Lung (tissue), 12 donors: ENCODE data around the gene ZFHX2. TPM values are rescaled to one million over a fixed set of nuclear protein-coding genes. Genes with fewer than 3 reads are reported as not detected.

Experiments used
- ATAC-seq: fragments of 200-7000 bp; cut with Tn5 transposase; one replicate; pipeline ENCODE4 v1.9.1; 2020; ENCODE audit warnings: moderate number of reproducible peaks; ENCODE audit not compliant: insufficient read depth, low FRiP score
- DNase-seq, 3 donors: peaks; one replicate each; pipeline ENCODE4 v3.0.0-alpha.2; 2013 to 2017
- H3K27ac ChIP-seq, 2 donors: one replicate each; pipeline ENCODE4 v1.5.1; 2013; ENCODE audit warnings: mild to moderate bottlenecking in 2 of 2, moderate library complexity in 2 of 2, control low read depth in 1 of 2, inconsistent platforms in 1 of 2, low read depth in 1 of 2, low read length in 1 of 2
- H3K27me3 ChIP-seq, 3 donors: one replicate each; pipeline ENCODE4 v1.5.1; 2013; ENCODE audit warnings: low read length in 2 of 3; ENCODE audit not compliant: control insufficient read depth in 3 of 3, insufficient read depth in 3 of 3
- H3K36me3 ChIP-seq, 4 donors: one replicate each; pipeline ENCODE4 v1.5.1; 2013; ENCODE audit warnings: low read length in 4 of 4, mild to moderate bottlenecking in 1 of 4, moderate library complexity in 1 of 4; ENCODE audit not compliant: control insufficient read depth in 4 of 4, insufficient read depth in 4 of 4
- H3K4me1 ChIP-seq, 5 donors: one replicate each; pipeline ENCODE4 v1.5.1; 2013; ENCODE audit warnings: low read length in 5 of 5, mild to moderate bottlenecking in 2 of 5, moderate library complexity in 1 of 5; ENCODE audit not compliant: control insufficient read depth in 5 of 5, insufficient read depth in 5 of 5
- H3K4me3 ChIP-seq: one replicate; pipeline ENCODE4 v1.5.1; 2013; ENCODE audit warnings: mild to moderate bottlenecking, control low read depth, moderate library complexity
- H3K9ac ChIP-seq, 2 donors: one replicate each; pipeline ENCODE4 v1.5.1; 2013; ENCODE audit warnings: low read length in 2 of 2, control low read depth in 1 of 2; ENCODE audit not compliant: insufficient read depth in 1 of 2
- H3K9me3 ChIP-seq, 4 donors: one replicate each; pipeline ENCODE4 v1.5.1; 2013; ENCODE audit warnings: low read length in 3 of 4, mild to moderate bottlenecking in 1 of 4, moderate library complexity in 1 of 4; ENCODE audit not compliant: control insufficient read depth in 4 of 4, insufficient read depth in 3 of 4
- CTCF ChIP-seq: IDR thresholded peaks from 2 replicates; pipeline ENCODE4 v1.5.1; 2012; ENCODE audit warnings: mild to moderate bottlenecking; ENCODE audit errors: control extremely low read depth, extremely low read depth
- WGBS, 2 donors: extraction: QIAGEN DNeasy Blood & Tissue Kit; methylation state at CpG; one replicate each; pipeline ENCODE4 v1.1.7; 2013; 5-methylcytosine and 5-hydroxymethylcytosine counted together
- polyA plus RNA-seq, 2 donors: library from polyadenylated mRNA; stranded (reverse); fragments of 200-250 nt; gene quantifications; one replicate each; pipeline ENCODE4 v1.2.1, GENCODE V29; 2013
- total RNA-seq, 2 donors: library from RNA; depleted of rRNA in 1 of 2; stranded (reverse); fragments of >200 nt in 1 of 2; gene quantifications; one replicate each; pipeline ENCODE4 v1.2.1, GENCODE V29; 2014 to 2021
- donor health status: control.
- donor health status: control.
- donor health status: Bipolar disorder and iron deficiency.
- donor health status: healthy.
- donor health status: DM: yes; HTN: yes; CAD: no.

Gene ZFHX2
- total and polyA plus RNA-seq, 4 donors, result 0.50 to 4.5 (median 0.75) TPM

DNA sequence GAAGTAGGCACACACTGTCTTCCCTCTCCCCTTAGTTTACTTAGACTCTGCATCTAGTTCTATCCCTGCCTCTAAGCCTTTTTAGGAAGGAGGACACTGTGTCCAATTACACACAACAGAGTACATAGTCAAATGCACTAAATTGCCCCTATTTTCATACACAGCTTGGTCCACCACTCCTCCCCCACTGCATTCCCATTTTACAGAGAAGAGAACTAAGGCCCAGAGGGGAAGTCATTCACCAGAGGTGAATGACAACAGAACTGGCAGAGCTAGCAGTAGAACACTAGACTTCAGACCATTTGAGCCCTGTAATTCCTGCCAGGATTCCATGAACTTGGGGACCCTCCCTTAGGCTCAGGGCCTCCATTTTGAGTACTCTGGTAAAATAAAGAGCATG lies 28.2 kb upstream of the ZFHX2 start:
- ATAC-seq, result no peak
- Histone ChIP-seq H3K4me3 (no peak overlapping the region), H3K4me1 (peaks cover 0 to 13% (median 0%) of the 10 kb centered on the region in 5 donors), H3K27me3 (peaks cover 5 to 47% (median 29%) of the 10 kb centered on the region in 3 donors), H3K27ac (no peak overlapping the region), H3K36me3 (no peaks in the 10 kb centered on the region), H3K9ac (no peak overlapping the region), H3K9me3 (no peaks in the 10 kb centered on the region)
- DNase-seq, result no peak
- TF ChIP-seq CTCF, result no peak

DNA sequence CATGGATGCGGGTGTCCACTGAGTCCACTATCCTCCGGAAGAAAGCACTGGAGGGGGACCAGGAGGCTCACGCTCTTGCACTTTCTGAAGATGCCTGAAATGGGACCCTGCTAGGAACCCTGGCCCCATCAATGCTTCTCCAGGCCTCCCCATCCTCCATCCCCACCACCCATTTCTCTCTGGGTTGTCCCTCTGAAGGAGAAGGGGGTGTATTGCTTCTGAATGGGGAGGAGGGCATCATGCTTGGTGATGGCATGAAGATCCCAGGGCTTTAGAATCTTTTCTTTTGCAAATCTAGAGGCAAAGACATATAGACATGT lies 27.7 kb upstream of the ZFHX2 start:
- Histone ChIP-seq H3K27me3 (peaks cover 5 to 52% (median 34%) of the 10 kb centered on the region in 3 donors), H3K4me1 (peaks cover 0 to 13% (median 0%) of the 10 kb centered on the region in 5 donors), H3K36me3 (no peaks in the 10 kb centered on the region), H3K9ac (no peak overlapping the region), H3K9me3 (no peaks in the 10 kb centered on the region), H3K27ac (no peak overlapping the region), H3K4me3 (no peak overlapping the region)
- TF ChIP-seq CTCF, result no peak
- ATAC-seq (no peak), DNase-seq (no peak)
- WGBS, 2 donors, result 61 to 80% methylated on average over 3 of the region's 3 CpGs

DNA sequence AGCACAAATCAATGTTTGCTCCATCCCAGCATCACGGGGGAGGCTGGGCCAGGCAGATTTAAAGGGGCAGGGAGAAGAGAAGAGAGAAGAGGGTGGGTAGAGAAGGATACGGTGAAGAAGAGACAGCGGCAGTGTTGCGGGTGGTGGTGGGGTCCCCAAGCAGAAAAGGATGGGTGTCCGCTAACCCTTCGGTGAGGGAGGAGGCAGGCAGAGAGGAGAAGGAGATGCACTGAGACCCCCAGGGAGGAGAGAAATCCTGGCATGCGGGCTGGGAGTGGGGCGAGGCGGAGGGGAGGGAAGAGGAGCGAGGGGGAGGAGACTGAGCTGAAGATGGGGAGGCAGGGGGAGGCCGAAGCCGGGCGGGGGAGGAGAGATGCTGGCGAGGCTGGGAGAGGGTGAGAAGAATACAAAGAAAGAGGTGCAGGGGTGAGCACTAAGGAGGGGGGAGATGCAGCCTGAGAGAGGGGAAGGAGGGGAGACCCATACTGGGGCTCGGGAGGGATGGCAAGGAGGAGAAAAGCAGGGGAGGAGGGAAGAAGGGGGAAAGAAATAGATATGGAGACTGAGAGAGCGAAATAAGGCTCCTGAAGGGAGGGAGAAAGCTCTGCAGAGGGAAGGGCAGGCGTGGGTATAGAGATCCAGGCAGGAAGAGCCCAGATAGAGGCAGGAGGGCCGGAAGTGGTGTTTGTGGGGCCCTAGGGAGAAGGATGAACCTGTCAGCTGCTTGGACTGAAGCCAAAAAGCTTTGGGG lies 27.2 kb upstream of the ZFHX2 start, which contains the start of gene JPH4:
JPH4 (minus strand) TSS at position 231 of the 751 bp plus-strand sequence. CDS start 1,337 bp downstream, outside the sequence.
- no peak for ATAC-seq
- no peak for TF ChIP-seq CTCF

More for the DNA sequence above, 27.2 kb upstream of the ZFHX2 start, which contains the start of gene JPH4:
- Histone ChIP-seq H3K36me3 (no peaks in the 10 kb centered on the region), H3K4me1 (peaks cover 0 to 13% (median 0%) of the 10 kb centered on the region in 5 donors), H3K9me3 (no peaks in the 10 kb centered on the region), H3K4me3 (no peak within 1 kb of the TSS), H3K27me3 (peaks cover 5 to 55% (median 34%) of the 10 kb centered on the region in 3 donors), H3K9ac (no peak within 1 kb of the TSS), H3K27ac (no peak within 1 kb of the TSS)
- 21 to 26% methylated on average over 18 of the region's 18 CpGs for WGBS, 2 donors
- no peak for DNase-seq
